ENCODE results near the gene CLEC4A. TPM values are rescaled to one million over a fixed set of nuclear protein-coding genes. Genes with fewer than 3 reads are reported as not detected.
"Not testable (repeated sequence)": the region's sequence is repeated elsewhere in the genome, so short reads cannot be mapped to it uniquely, and the experiment has no call there.

Gene CLEC4A
- total RNA-seq, 2 experiments from 2014 or later: 0.74 to 0.83 TPM

DNA sequence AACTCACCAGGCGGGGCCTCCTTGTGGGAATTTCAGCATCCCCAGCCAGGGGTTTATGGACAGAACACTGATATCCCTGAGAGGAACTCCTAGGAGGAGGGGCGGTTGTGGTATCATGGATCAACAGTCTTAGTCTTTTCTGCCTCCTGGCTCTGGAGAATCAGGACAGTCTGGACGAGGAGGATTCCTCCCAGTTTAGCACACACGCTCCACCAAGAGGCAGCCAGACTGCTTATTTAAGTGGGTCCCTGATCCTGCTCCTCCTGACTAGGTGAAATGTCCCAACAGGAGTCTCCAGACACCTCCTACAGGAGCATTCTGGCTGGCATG, 23.0 kb downstream of the CLEC4A start:
- peaks cover 27% of the 10 kb centered on the region for H3K27me3 Mint-ChIP-seq
- peaks cover 4% of the 10 kb centered on the region for H3K36me3 Mint-ChIP-seq
- no peak for DNase-seq
- H3K4me3 Mint-ChIP-seq: no peak overlapping the region
- no peak for ATAC-seq (ENCODE audit: low read depth)
- H3K27ac Mint-ChIP-seq: no peak overlapping the region
- POLR2A ChIA-PET: no interaction called here
- H3K9me3 Mint-ChIP-seq: peaks cover 2% of the 10 kb centered on the region
- H3K4me1 Mint-ChIP-seq: no peaks in the 10 kb centered on the region

DNA sequence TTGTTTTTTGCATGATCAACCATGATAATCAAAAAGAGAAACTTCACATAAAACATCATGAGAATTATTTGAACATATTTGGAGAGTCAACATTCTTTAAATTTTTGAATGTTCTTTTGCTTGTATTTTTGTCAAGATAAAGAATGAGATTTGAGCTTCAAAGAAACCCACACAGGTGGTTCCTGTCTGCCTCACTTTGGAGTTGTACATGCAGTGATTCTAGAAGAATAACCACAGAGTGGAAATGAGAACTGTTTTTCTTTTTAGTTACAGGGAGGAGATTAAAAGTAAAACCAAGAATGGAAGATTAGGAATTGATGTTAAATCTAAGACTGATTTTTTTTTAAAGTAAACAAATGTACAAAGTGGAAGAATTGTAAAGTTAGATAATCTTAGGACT, 31.1 kb downstream of the CLEC4A start:
- DNase-seq (no peak), ATAC-seq (ENCODE audit: low read depth) (no peak)
- H3K9me3 Mint-ChIP-seq: no peaks in the 10 kb centered on the region
- peaks cover 13% of the 10 kb centered on the region for H3K4me1 Mint-ChIP-seq
- H3K27ac Mint-ChIP-seq: no peak overlapping the region
- H3K36me3 Mint-ChIP-seq: peaks cover 2% of the 10 kb centered on the region
- peak overlapping the region; percentile 2 for H3K4me3 Mint-ChIP-seq
- peaks cover 55% of the 10 kb centered on the region for H3K27me3 Mint-ChIP-seq
- POLR2A ChIA-PET: interaction anchor here (1.0 kb wide), 1 partner anchor 27 kb away, joined by 3 read pairs; no protein-coding TSS in a partner anchor

DNA sequence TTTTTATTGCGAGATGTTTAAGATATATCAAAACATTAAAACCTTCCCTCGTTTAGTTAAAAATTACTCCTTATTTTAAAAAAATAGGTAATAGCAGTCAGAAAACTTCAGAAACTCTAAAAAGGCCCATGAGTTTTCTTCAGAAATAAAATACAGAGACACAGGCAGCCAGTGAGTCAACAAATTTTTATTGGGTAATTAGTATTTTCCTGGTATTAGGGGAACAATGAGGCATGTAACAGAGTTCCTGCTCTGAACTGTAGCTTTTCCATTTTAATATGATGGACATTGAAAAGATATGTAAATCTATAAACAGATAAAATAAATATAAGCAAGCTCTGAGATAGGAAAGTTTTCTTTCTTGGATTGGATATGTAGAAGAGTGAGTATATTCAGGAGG, 33.0 kb downstream of the CLEC4A start:
- H3K27ac Mint-ChIP-seq: no peak overlapping the region
- ATAC-seq (ENCODE audit: low read depth) (no peak), DNase-seq (no peak)
- POLR2A ChIA-PET: no interaction called here
- peaks cover 2% of the 10 kb centered on the region for H3K36me3 Mint-ChIP-seq
- H3K4me1 Mint-ChIP-seq: peaks cover 15% of the 10 kb centered on the region
- H3K27me3 Mint-ChIP-seq: peaks cover 55% of the 10 kb centered on the region
- H3K9me3 Mint-ChIP-seq: no peaks in the 10 kb centered on the region
- no peak overlapping the region for H3K4me3 Mint-ChIP-seq

DNA sequence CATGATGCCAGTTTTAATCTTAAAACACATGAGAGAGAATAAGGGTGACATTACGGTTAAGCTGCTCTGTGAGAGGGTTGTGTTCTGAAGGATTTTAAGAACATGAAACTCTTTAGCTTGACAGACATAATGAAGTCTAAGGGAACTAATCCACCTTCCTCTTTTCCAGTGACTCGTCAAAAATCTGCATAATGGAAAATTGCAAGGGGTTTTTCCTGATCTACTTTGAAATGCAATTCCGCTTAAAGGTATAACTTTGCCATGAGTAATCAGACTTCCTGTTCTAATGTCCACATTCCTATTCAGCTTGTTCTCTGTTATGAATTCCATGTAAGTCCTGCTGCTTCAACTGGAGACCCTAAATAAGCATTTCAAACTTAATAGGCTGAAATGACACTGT, 33.4 kb downstream of the CLEC4A start, which contains the start of gene ZNF705A:
Gene ZNF705A, plus strand, starts transcription at position 171 of the 400 bp plus-strand sequence. CDS start 15,611 bp downstream, outside the sequence.
- Mint-ChIP-seq H3K4me3 (no peak within 1 kb of the TSS), H3K27me3 (peaks cover 51% of the 10 kb centered on the region), H3K4me1 (peaks cover 18% of the 10 kb centered on the region), H3K27ac (no peak within 1 kb of the TSS), H3K9me3 (no peaks in the 10 kb centered on the region), H3K36me3 (peaks cover 2% of the 10 kb centered on the region)
- POLR2A ChIA-PET: no interaction called here
- ATAC-seq (ENCODE audit: low read depth): no peak
- no peak for DNase-seq

DNA sequence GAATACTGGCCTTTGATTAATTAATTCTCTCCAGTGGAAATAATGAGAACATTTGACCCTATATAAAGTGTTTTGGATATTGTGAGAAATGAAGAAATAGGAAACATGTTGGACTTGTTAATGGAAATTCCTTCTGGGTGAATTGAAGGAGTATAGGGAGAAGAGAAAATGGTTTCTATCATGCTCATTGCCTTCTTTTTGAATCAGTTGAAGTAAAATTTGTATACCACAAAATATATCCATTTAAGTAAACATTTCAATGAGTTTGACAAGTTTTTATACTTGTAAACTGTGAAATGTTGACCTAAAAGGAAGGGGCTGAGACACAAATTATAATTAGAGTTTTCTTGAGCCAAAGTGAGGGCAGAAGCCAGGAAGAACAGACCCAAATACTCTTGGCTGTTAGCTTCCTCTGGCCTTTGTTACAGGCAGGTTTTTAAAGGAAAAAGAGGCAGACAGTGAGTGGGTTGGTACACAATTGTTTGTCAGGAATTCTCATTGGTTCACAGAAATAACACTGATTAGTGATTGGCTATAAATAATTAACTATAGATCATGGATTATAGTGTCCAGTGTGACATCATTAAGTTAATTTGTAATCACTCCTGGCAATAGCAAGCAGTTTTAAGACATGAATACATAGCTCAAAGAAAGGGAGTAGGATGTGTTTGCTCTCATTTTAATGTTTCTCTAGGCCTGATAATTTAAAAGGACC, 34.2 kb downstream of the CLEC4A start:
- Mint-ChIP-seq H3K4me3 (no peak overlapping the region), H3K27ac (no peak overlapping the region), H3K27me3 (peaks cover 43% of the 10 kb centered on the region), H3K36me3 (no peaks in the 10 kb centered on the region), H3K9me3 (no peaks in the 10 kb centered on the region), H3K4me1 (peaks cover 26% of the 10 kb centered on the region)
- ATAC-seq (ENCODE audit: low read depth): no peak
- POLR2A ChIA-PET: interaction anchor here (0.6 kb wide), 1 partner anchor 1012 kb away, joined by 4 read pairs; no protein-coding TSS in a partner anchor
- no peak for DNase-seq

- DNase-seq; H3K4me1 Mint-ChIP-seq; H3K9me3 Mint-ChIP-seq; ATAC-seq (ENCODE audit: low read depth); POLR2A ChIA-PET; H3K27ac Mint-ChIP-seq; H3K36me3 Mint-ChIP-seq; H3K4me3 Mint-ChIP-seq: not testable (repeated sequence)
- peaks cover 11% of the 10 kb centered on the region for H3K27me3 Mint-ChIP-seq
Measured at GRCh38 chr12:8172911-8173310, 49.5 kb downstream of the CLEC4A start.

GRCh38 chr12:8179989-8180585, 56.7 kb downstream of the CLEC4A start:
- peak overlapping the region; percentile 78 for H3K4me3 Mint-ChIP-seq
- H3K9me3 Mint-ChIP-seq, POLR2A ChIA-PET, H3K36me3 Mint-ChIP-seq, H3K27me3 Mint-ChIP-seq, H3K4me1 Mint-ChIP-seq: not testable (repeated sequence)
- peak overlapping the region; percentile 75 for H3K27ac Mint-ChIP-seq
- DNase-seq (peak; percentile 86), ATAC-seq (ENCODE audit: low read depth) (peak; percentile 91)

DNA sequence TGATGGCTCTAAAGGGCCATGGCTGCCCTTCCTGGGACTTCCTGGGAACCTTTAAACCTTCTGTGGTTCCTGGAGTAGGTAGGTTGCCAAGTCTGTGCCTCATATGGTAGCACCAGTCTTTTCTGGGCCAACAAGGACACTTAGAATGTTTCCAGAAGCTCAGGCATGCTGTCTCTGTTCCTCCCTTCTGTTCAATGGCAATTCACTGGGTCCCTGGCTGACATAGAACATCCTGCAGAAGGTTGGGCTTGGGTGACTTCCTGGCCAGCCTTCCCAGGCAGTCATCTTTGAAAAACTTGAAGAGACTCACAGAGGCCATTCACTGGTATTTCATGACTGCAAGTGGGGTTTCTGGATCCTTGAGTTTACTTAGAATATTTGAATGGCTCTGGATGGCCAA, 57.9 kb downstream of the CLEC4A start:
- not testable (repeated sequence) for H3K9me3 Mint-ChIP-seq; H3K36me3 Mint-ChIP-seq; H3K4me1 Mint-ChIP-seq; H3K27ac Mint-ChIP-seq; DNase-seq; H3K27me3 Mint-ChIP-seq; ATAC-seq (ENCODE audit: low read depth)
- peak overlapping the region; percentile 46 for H3K4me3 Mint-ChIP-seq
- POLR2A ChIA-PET: interaction anchor here (1.1 to 1.2 kb wide), 2 partner anchors 27 to 72 kb away, joined by 3 read pairs; no protein-coding TSS in a partner anchor

DNA sequence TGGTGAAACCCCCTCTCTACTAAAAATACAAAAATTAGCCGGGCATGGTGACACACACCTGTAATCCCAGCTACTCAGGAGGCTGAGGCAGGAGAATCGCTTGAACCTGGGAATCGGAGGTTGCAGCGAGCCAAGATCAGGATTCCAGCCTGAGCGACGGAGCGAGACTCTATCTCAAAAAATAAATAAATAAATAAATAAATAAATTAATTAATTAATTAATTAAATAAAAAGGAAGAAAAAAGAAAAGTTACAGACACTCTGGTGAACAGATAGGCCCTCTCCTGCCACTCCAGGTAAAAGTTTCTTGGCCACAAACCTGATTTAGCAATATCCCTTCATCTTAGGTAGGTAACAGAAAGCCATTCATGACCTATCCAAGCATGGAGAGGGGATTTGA, 59.5 kb downstream of the CLEC4A start:
- H3K9me3 Mint-ChIP-seq, POLR2A ChIA-PET, DNase-seq: not testable (repeated sequence)

DNA sequence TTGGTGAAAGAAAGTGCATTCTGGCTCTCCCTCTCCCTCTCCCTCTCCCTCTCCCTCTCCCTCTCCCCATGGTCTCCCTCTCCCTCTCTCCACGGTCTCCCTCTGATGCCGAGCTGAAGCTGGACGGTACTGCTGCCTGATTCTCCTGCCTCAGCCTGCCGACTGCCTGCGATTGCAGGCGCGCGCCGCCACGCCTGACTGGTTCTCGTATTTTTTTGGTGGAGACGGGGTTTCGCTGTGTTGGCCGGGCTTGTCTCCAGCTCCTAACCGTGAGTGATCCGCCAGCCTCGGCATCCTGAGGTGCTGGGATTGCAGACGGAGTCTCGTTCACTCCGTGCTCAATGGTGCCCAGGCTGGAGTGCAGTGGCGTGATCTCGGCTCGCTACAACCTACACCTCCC, 59.9 kb downstream of the CLEC4A start:
- H3K4me1 Mint-ChIP-seq; H3K36me3 Mint-ChIP-seq; H3K9me3 Mint-ChIP-seq; DNase-seq; ATAC-seq (ENCODE audit: low read depth); H3K4me3 Mint-ChIP-seq; POLR2A ChIA-PET; H3K27me3 Mint-ChIP-seq; H3K27ac Mint-ChIP-seq: not testable (repeated sequence)

More for the DNA sequence above, 59.5 kb downstream of the CLEC4A start:
- not testable (repeated sequence) for H3K4me1 Mint-ChIP-seq; H3K4me3 Mint-ChIP-seq; ATAC-seq (ENCODE audit: low read depth); H3K27ac Mint-ChIP-seq; H3K27me3 Mint-ChIP-seq; H3K36me3 Mint-ChIP-seq

- POLR2A ChIA-PET; DNase-seq; H3K9me3 Mint-ChIP-seq; H3K36me3 Mint-ChIP-seq; ATAC-seq (ENCODE audit: low read depth); H3K4me3 Mint-ChIP-seq; H3K27me3 Mint-ChIP-seq; H3K27ac Mint-ChIP-seq; H3K4me1 Mint-ChIP-seq: not testable (repeated sequence)
Measured at GRCh38 chr12:8184206-8184605, 60.8 kb downstream of the CLEC4A start.

- H3K9me3 Mint-ChIP-seq; H3K4me3 Mint-ChIP-seq; ATAC-seq (ENCODE audit: low read depth); H3K4me1 Mint-ChIP-seq; DNase-seq; POLR2A ChIA-PET; H3K36me3 Mint-ChIP-seq; H3K27me3 Mint-ChIP-seq; H3K27ac Mint-ChIP-seq: not testable (repeated sequence)
Measured at GRCh38 chr12:8188088-8188487, 64.7 kb downstream of the CLEC4A start.
